Panc1 (cell line): Measurements from ENCODE around the gene RHBG. TPM values are rescaled to one million over a fixed set of nuclear protein-coding genes. Genes with fewer than 3 reads are reported as not detected.

ENCODE experiments used
- ATAC-seq: fragments of 200-7000 bp; cut with Tn5 transposase; 2 replicates; pipeline ENCODE4 v1.9.1; 2020; ENCODE audit warnings: mild to moderate bottlenecking, moderate library complexity
- BruUV-seq: library from RNA; stranded (reverse); fragments of 400-500 nt; replicated peaks from 2 replicates; lab custom pipeline; 2021; lab: Mats Ljungman, UMichigan
- CTCF ChIA-PET: fragments of 300-600 bp; sonication (Branson Sonifier 250); formaldehyde crosslinking; loops from one replicate; lab custom pipeline; 2022; ENCODE audit warnings: antibody characterized with exemption; lab: Charles Lee
- POLR2A ChIA-PET: fragments of 300-600 bp; sonication (Branson Sonifier 250); formaldehyde crosslinking; loops from one replicate; lab custom pipeline; 2022; ENCODE audit warnings: antibody characterized with exemption; lab: Charles Lee
- DNase-seq: peaks from one replicate; pipeline ENCODE4 v3.0.0-alpha.2; 2010; ENCODE audit warnings: low read depth, low spot score
- H3K27ac ChIP-seq: 2 replicates; pipeline ENCODE4 v1.5.1; 2011; ENCODE audit warnings: mild to moderate bottlenecking, low read length, inconsistent platforms
- H3K27me3 ChIP-seq: fragments of 200-500 bp; sonication (Bioruptor generic); 2 replicates; pipeline ENCODE4 v1.6.0; 2014; ENCODE audit warnings: low read length, inconsistent platforms; ENCODE audit not compliant: control insufficient read depth, insufficient read depth
- H3K36me3 ChIP-seq: fragments of 200-500 bp; sonication (Bioruptor generic); 2 replicates; pipeline ENCODE4 v1.5.1; 2014; ENCODE audit warnings: inconsistent platforms, mild to moderate bottlenecking, low read length, moderate library complexity; ENCODE audit not compliant: control insufficient read depth, insufficient read depth
- H3K4me1 ChIP-seq: 2 replicates; pipeline ENCODE4 v1.5.1; 2011; ENCODE audit warnings: inconsistent platforms, mild to moderate bottlenecking, low read length, moderate library complexity; ENCODE audit not compliant: control insufficient read depth, insufficient read depth
- H3K4me3 ChIP-seq, 2 experiments: 2 replicates each; pipeline ENCODE4 v1.5.1; 2011 to 2012; ENCODE audit warnings: low read depth in 2 of 2, low read length in 2 of 2, mild to moderate bottlenecking in 2 of 2, inconsistent platforms in 1 of 2, moderate library complexity in 1 of 2
- H3K9me3 ChIP-seq: fragments of 200-500 bp; sonication (Bioruptor generic); 2 replicates; pipeline ENCODE4 v1.5.1; 2014; ENCODE audit warnings: low read depth, mild to moderate bottlenecking, inconsistent platforms, low read length, moderate library complexity; ENCODE audit not compliant: control insufficient read depth, insufficient read depth
- POLR2AphosphoS5 ChIP-seq: IDR thresholded peaks from 2 replicates; pipeline ENCODE4 v1.6.1; 2012; ENCODE audit warnings: mild to moderate bottlenecking, low read depth, low read length, moderate library complexity
- SIN3A ChIP-seq: IDR thresholded peaks from 2 replicates; pipeline ENCODE4 v1.6.1; 2012; ENCODE audit warnings: low read depth, mild to moderate bottlenecking, low read length, moderate library complexity, borderline replicate concordance; ENCODE audit not compliant: insufficient read depth
- TCF7L2 ChIP-seq: IDR thresholded peaks from 2 replicates; pipeline ENCODE4 v1.6.1; 2011; ENCODE audit warnings: mild to moderate bottlenecking, low read depth, low read length, inconsistent platforms
- in situ Hi-C: cut with HindIII; loops from 2 replicates; pipeline ENCODE4 v1.10.0; 2016; ENCODE audit warnings: low sequenced_read_pairs, low pct_unique_long_range_greater_than_20kb
- intact Hi-C: fragments of 100-400 bp; cut with micrococcal nuclease; formaldehyde crosslinking; loops from one replicate; pipeline ENCODE4 v1.10.0; 2022; ENCODE audit not compliant: unreplicated experiment
- total RNA-seq: library from RNA; stranded (reverse); gene quantifications from one replicate; pipeline ENCODE4 v1.2.1, GENCODE V29; 2021; ENCODE audit not compliant: unreplicated experiment
- TF ChIP-seq, protein P1 (sequence below), 2 experiments: IDR thresholded peaks; 2 replicates each; pipeline ENCODE4 v1.6.1; 2011 to 2012; ENCODE audit warnings: low read depth in 2 of 2, control low read depth in 1 of 2, low read length in 1 of 2, mild to moderate bottlenecking in 1 of 2, moderate library complexity in 1 of 2; ENCODE audit not compliant: insufficient read depth in 1 of 2
- TF ChIP-seq, protein P2 (sequence below): fragments of 450-650 bp; IDR thresholded peaks from 2 replicates; pipeline ENCODE4 v1.5.1; 2017; ENCODE audit warnings: mild to moderate bottlenecking

Gene RHBG
- total RNA-seq, 1 experiment from 2014 or later = 0.28 TPM

DNA sequence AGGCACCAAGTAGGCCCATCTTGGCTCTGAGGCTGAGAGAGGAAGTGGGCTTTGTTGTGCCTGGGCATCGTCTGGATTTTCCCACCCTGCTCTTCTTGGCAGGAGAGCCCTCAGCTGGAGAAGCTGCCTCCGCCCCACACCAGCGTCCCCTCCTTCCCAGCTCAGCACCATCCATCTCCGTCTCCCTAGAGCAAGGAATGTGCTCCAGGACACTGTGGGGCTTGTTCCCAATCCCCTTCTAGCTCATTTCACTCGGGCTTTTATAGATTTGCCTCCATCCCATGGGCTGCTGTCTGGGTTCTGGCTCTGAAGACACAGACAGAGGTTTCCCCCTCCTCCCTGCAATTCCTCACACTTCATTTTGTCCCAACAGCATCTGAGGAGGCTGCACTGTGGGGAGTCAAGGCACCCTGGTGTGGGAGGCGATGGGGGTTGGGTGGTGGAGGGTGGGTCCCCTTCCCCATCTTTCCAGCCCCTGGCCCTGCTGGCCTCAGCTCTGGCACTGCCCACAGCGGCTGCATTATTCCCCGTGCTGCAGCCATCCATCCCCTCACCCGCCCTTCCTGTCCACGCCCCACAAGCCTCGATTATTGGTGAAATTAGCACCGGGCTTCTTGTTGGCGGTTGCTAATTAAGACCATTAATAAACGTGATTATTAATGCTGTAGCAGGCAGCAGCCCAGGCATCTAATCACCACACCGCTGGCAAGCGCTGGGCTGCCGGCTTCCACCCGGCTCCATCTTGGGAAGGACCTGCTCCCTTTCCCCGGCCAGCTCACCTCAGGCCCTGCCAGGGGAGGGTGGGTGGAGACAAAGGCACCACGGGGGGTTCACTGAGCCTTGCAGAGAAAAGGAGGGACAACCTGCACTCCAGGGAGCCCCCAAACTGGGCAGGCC, 21.7 kb downstream of the RHBG start:
- no peak for DNase-seq
- Histone ChIP-seq H3K27me3 (no peaks in the 10 kb centered on the region), H3K4me3 (no peak overlapping the region), H3K9me3 (no peaks in the 10 kb centered on the region), H3K36me3 (no peaks in the 10 kb centered on the region), H3K27ac (no peak overlapping the region), H3K4me1 (no peaks in the 10 kb centered on the region)
- no TSS peak for BruUV-seq
- ChIA-PET POLR2A (no interaction called here), CTCF (interaction anchor here (2.0 kb wide), 1 partner anchor 55 kb away, joined by 5 read pairs; no protein-coding TSS in a partner anchor)
- no peak for ATAC-seq
- in situ Hi-C loops = no loop called here
- intact Hi-C loops = no loop called here
- TF ChIP-seq POLR2AphosphoS5 (no peak), TCF7L2 (no peak), SIN3A (no peak)
- TF ChIP-seq, protein P1, sequence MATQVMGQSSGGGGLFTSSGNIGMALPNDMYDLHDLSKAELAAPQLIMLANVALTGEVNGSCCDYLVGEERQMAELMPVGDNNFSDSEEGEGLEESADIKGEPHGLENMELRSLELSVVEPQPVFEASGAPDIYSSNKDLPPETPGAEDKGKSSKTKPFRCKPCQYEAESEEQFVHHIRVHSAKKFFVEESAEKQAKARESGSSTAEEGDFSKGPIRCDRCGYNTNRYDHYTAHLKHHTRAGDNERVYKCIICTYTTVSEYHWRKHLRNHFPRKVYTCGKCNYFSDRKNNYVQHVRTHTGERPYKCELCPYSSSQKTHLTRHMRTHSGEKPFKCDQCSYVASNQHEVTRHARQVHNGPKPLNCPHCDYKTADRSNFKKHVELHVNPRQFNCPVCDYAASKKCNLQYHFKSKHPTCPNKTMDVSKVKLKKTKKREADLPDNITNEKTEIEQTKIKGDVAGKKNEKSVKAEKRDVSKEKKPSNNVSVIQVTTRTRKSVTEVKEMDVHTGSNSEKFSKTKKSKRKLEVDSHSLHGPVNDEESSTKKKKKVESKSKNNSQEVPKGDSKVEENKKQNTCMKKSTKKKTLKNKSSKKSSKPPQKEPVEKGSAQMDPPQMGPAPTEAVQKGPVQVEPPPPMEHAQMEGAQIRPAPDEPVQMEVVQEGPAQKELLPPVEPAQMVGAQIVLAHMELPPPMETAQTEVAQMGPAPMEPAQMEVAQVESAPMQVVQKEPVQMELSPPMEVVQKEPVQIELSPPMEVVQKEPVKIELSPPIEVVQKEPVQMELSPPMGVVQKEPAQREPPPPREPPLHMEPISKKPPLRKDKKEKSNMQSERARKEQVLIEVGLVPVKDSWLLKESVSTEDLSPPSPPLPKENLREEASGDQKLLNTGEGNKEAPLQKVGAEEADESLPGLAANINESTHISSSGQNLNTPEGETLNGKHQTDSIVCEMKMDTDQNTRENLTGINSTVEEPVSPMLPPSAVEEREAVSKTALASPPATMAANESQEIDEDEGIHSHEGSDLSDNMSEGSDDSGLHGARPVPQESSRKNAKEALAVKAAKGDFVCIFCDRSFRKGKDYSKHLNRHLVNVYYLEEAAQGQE (IDR thresholded peaks at IDR 0.05; ENCODE audit: insufficient read depth in 1 of 2, low read depth in 2 of 2, low read length in 1 of 2) = no peak
- TF ChIP-seq, protein P2, sequence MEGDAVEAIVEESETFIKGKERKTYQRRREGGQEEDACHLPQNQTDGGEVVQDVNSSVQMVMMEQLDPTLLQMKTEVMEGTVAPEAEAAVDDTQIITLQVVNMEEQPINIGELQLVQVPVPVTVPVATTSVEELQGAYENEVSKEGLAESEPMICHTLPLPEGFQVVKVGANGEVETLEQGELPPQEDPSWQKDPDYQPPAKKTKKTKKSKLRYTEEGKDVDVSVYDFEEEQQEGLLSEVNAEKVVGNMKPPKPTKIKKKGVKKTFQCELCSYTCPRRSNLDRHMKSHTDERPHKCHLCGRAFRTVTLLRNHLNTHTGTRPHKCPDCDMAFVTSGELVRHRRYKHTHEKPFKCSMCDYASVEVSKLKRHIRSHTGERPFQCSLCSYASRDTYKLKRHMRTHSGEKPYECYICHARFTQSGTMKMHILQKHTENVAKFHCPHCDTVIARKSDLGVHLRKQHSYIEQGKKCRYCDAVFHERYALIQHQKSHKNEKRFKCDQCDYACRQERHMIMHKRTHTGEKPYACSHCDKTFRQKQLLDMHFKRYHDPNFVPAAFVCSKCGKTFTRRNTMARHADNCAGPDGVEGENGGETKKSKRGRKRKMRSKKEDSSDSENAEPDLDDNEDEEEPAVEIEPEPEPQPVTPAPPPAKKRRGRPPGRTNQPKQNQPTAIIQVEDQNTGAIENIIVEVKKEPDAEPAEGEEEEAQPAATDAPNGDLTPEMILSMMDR = no peak

DNA sequence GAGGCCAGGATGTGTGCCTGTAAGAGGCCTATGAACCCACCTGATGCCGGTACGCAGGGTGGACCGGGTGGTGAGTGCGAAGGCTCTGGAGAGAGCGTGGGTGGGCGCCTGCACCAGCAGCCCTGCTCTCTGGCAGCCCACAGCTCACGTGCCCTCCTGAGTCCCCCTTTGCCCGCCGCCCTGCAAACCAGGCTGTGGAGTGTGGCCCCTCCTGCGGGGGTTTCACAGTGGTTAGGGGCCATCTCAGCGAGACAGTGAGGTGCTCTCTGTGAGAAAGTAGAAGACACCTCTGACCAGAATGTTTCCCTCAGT, 22.3 kb downstream of the RHBG start:
- Histone ChIP-seq H3K27me3 (no peaks in the 10 kb centered on the region), H3K9me3 (no peaks in the 10 kb centered on the region), H3K36me3 (no peaks in the 10 kb centered on the region), H3K4me1 (no peaks in the 10 kb centered on the region), H3K4me3 (no peak overlapping the region), H3K27ac (no peak overlapping the region)
- ChIA-PET POLR2A (no interaction called here), CTCF (no interaction called here)
- intact Hi-C loops (no loop called here), in situ Hi-C loops (no loop called here)
- BruUV-seq = no TSS peak
- no peak for DNase-seq
- TF ChIP-seq, protein P2 = no peak
- TF ChIP-seq TCF7L2 (no peak), SIN3A (no peak), POLR2AphosphoS5 (no peak)
- TF ChIP-seq, protein P1 (IDR thresholded peaks at IDR 0.05; ENCODE audit: insufficient read depth in 1 of 2, low read depth in 2 of 2, low read length in 1 of 2) = no peak
- ATAC-seq = no peak
